ENCODE results near the gene LTBP3.
A peak's percentile ranks its signal among the peaks of the same experiment; 100 is the strongest.

LTBP3 gene

GRCh38 chr11:65498042-65498726 is 60.0 kb downstream of the LTBP3 start:
- Histone ChIP-seq H3K27me3 (ENCODE audit: control insufficient read depth, insufficient read depth, low read length) (no peaks in the 10 kb centered on the region), H3K4me1 (ENCODE audit: control insufficient read depth, low read depth, low read length) (peaks cover 31% of the 10 kb centered on the region), H3K27ac (ENCODE audit: low read length) (peak overlapping the region; percentile 100), H3K9ac (ENCODE audit: low read length) (peak overlapping the region; percentile 100), H3K9me3 (ENCODE audit: control insufficient read depth, low read depth, low read length) (no peaks in the 10 kb centered on the region), H3K4me3 (ENCODE audit: low read length) (peak overlapping the region; percentile 93), H3K36me3 (ENCODE audit: control insufficient read depth, low read depth, low read length) (peaks cover 25% of the 10 kb centered on the region)

- no peaks in the 10 kb centered on the region for H3K27me3 ChIP-seq (ENCODE audit: control insufficient read depth, insufficient read depth, low read length)
- peak overlapping the region; percentile 100 for H3K9ac ChIP-seq (ENCODE audit: low read length)
- H3K4me1 ChIP-seq (ENCODE audit: control insufficient read depth, low read depth, low read length), result peaks cover 39% of the 10 kb centered on the region
- peak overlapping the region; percentile 100 for H3K27ac ChIP-seq (ENCODE audit: low read length)
- peak overlapping the region; percentile 93 for H3K4me3 ChIP-seq (ENCODE audit: low read length)
- no peaks in the 10 kb centered on the region for H3K9me3 ChIP-seq (ENCODE audit: control insufficient read depth, low read depth, low read length)
- peaks cover 17% of the 10 kb centered on the region for H3K36me3 ChIP-seq (ENCODE audit: control insufficient read depth, low read depth, low read length)
These were observed 60.8 kb downstream of the LTBP3 start for GRCh38 chr11:65497141-65498041.

- no peaks in the 10 kb centered on the region for H3K9me3 ChIP-seq (ENCODE audit: control insufficient read depth, low read depth, low read length)
- peaks cover 48% of the 10 kb centered on the region for H3K4me1 ChIP-seq (ENCODE audit: control insufficient read depth, low read depth, low read length)
- H3K36me3 ChIP-seq (ENCODE audit: control insufficient read depth, low read depth, low read length), result peaks cover 9% of the 10 kb centered on the region
- peak overlapping the region; percentile 42 for H3K27ac ChIP-seq (ENCODE audit: low read length)
- H3K27me3 ChIP-seq (ENCODE audit: control insufficient read depth, insufficient read depth, low read length), result no peaks in the 10 kb centered on the region
- H3K9ac ChIP-seq (ENCODE audit: low read length), result peak overlapping the region; percentile 64
- peak overlapping the region; percentile 47 for H3K4me3 ChIP-seq (ENCODE audit: low read length)
These were observed 61.6 kb downstream of the LTBP3 start for GRCh38 chr11:65496304-65497140.

- H3K9ac ChIP-seq (ENCODE audit: low read length), result no peak overlapping the region
- peaks cover 73% of the 10 kb centered on the region for H3K4me1 ChIP-seq (ENCODE audit: control insufficient read depth, low read depth, low read length)
- no peak overlapping the region for H3K4me3 ChIP-seq (ENCODE audit: low read length)
- no peak overlapping the region for H3K27ac ChIP-seq (ENCODE audit: low read length)
- H3K9me3 ChIP-seq (ENCODE audit: control insufficient read depth, low read depth, low read length), result no peaks in the 10 kb centered on the region
- no peaks in the 10 kb centered on the region for H3K27me3 ChIP-seq (ENCODE audit: control insufficient read depth, insufficient read depth, low read length)
- H3K36me3 ChIP-seq (ENCODE audit: control insufficient read depth, low read depth, low read length), result no peaks in the 10 kb centered on the region
These were observed 64.6 kb downstream of the LTBP3 start for GRCh38 chr11:65493367-65494176.

- no peaks in the 10 kb centered on the region for H3K27me3 ChIP-seq (ENCODE audit: control insufficient read depth, insufficient read depth, low read length)
- no peaks in the 10 kb centered on the region for H3K9me3 ChIP-seq (ENCODE audit: control insufficient read depth, low read depth, low read length)
- no peak overlapping the region for H3K4me3 ChIP-seq (ENCODE audit: low read length)
- no peaks in the 10 kb centered on the region for H3K36me3 ChIP-seq (ENCODE audit: control insufficient read depth, low read depth, low read length)
- H3K9ac ChIP-seq (ENCODE audit: low read length), result no peak overlapping the region
- peaks cover 73% of the 10 kb centered on the region for H3K4me1 ChIP-seq (ENCODE audit: control insufficient read depth, low read depth, low read length)
- H3K27ac ChIP-seq (ENCODE audit: low read length), result peak overlapping the region; percentile 14
These were observed 65.4 kb downstream of the LTBP3 start for GRCh38 chr11:65492637-65493366.

GRCh38 chr11:65492387-65492636 is 65.8 kb downstream of the LTBP3 start:
- H3K27me3 ChIP-seq (ENCODE audit: control insufficient read depth, insufficient read depth, low read length), result no peaks in the 10 kb centered on the region
- H3K9me3 ChIP-seq (ENCODE audit: control insufficient read depth, low read depth, low read length), result no peaks in the 10 kb centered on the region
- H3K9ac ChIP-seq (ENCODE audit: low read length), result no peak overlapping the region
- no peaks in the 10 kb centered on the region for H3K36me3 ChIP-seq (ENCODE audit: control insufficient read depth, low read depth, low read length)
- no peak overlapping the region for H3K4me3 ChIP-seq (ENCODE audit: low read length)
- no peak overlapping the region for H3K27ac ChIP-seq (ENCODE audit: low read length)
- peaks cover 73% of the 10 kb centered on the region for H3K4me1 ChIP-seq (ENCODE audit: control insufficient read depth, low read depth, low read length)

GRCh38 chr11:65491614-65492386 is 66.4 kb downstream of the LTBP3 start:
- Histone ChIP-seq H3K4me1 (ENCODE audit: control insufficient read depth, low read depth, low read length) (peaks cover 74% of the 10 kb centered on the region), H3K9ac (ENCODE audit: low read length) (no peak overlapping the region), H3K4me3 (ENCODE audit: low read length) (peak overlapping the region; percentile 22), H3K27me3 (ENCODE audit: control insufficient read depth, insufficient read depth, low read length) (no peaks in the 10 kb centered on the region), H3K36me3 (ENCODE audit: control insufficient read depth, low read depth, low read length) (no peaks in the 10 kb centered on the region), H3K27ac (ENCODE audit: low read length) (no peak overlapping the region), H3K9me3 (ENCODE audit: control insufficient read depth, low read depth, low read length) (no peaks in the 10 kb centered on the region)

GRCh38 chr11:65491163-65491465 is 67.0 kb downstream of the LTBP3 start:
- Histone ChIP-seq H3K4me3 (ENCODE audit: low read length) (no peak overlapping the region), H3K36me3 (ENCODE audit: control insufficient read depth, low read depth, low read length) (no peaks in the 10 kb centered on the region), H3K9ac (ENCODE audit: low read length) (no peak overlapping the region), H3K4me1 (ENCODE audit: control insufficient read depth, low read depth, low read length) (peaks cover 74% of the 10 kb centered on the region), H3K27ac (ENCODE audit: low read length) (no peak overlapping the region), H3K9me3 (ENCODE audit: control insufficient read depth, low read depth, low read length) (no peaks in the 10 kb centered on the region), H3K27me3 (ENCODE audit: control insufficient read depth, insufficient read depth, low read length) (no peaks in the 10 kb centered on the region)

GRCh38 chr11:65489706-65490320 is 68.3 kb downstream of the LTBP3 start:
- Histone ChIP-seq H3K9ac (ENCODE audit: low read length) (peak overlapping the region; percentile 81), H3K4me1 (ENCODE audit: control insufficient read depth, low read depth, low read length) (peaks cover 84% of the 10 kb centered on the region), H3K9me3 (ENCODE audit: control insufficient read depth, low read depth, low read length) (no peaks in the 10 kb centered on the region), H3K36me3 (ENCODE audit: control insufficient read depth, low read depth, low read length) (no peaks in the 10 kb centered on the region), H3K27ac (ENCODE audit: low read length) (peak overlapping the region; percentile 92), H3K27me3 (ENCODE audit: control insufficient read depth, insufficient read depth, low read length) (no peaks in the 10 kb centered on the region), H3K4me3 (ENCODE audit: low read length) (peak overlapping the region; percentile 34)

All from iPS-18a (cell line).